Activated T-cell treated with anti-CD3 and anti-CD28 coated beads, Interleukin-2, amount 50 U/mL, for 48 hours (primary cell): Measurements from ENCODE around the gene MEOX1.

ENCODE experiments used
- DNase-seq, 2 experiments: peaks; one replicate each; pipeline ENCODE4 v3.0.0-alpha.2; 2020

Gene MEOX1

DNA sequence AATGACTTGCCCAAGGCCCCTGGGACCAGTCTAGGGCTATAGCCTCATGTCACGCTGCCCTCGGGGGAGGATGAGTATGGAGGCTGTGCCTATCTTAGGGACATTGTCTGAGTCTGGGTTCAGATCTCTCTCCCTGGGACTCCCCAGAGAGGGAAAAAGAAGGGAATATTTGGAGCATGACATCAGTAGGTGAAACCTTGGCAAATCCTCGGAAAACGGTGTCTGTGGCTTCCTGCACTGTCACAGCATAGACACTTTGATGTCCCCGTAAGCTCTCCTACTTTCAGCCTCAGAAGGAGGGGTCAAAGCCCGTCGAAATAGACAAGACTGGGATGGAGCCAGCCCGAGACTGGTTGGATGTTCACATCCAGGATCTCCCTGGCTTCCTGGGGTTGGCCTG lies 11.3 kb downstream of the MEOX1 start:
- no peak for DNase-seq

DNA sequence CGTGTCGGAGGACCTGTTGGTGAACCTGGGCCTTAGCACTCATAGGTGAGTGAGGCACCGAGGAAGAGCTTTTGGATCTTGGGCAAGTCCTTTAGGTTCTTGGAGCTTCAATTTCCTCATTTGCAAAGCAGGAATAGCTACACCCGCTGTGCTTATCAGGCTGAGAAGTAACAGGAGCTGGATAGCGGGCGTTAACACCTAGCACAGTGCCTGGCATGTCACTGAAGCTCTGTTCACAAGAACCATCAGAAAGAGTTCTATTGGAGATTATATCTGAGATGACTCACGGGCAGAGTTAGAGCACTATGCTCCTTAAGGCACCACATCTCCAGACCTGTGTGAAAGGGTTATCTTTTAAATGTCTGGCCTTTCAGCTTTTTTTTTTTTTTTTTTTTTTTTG lies 12.8 kb downstream of the MEOX1 start:
- no peak for DNase-seq

DNA sequence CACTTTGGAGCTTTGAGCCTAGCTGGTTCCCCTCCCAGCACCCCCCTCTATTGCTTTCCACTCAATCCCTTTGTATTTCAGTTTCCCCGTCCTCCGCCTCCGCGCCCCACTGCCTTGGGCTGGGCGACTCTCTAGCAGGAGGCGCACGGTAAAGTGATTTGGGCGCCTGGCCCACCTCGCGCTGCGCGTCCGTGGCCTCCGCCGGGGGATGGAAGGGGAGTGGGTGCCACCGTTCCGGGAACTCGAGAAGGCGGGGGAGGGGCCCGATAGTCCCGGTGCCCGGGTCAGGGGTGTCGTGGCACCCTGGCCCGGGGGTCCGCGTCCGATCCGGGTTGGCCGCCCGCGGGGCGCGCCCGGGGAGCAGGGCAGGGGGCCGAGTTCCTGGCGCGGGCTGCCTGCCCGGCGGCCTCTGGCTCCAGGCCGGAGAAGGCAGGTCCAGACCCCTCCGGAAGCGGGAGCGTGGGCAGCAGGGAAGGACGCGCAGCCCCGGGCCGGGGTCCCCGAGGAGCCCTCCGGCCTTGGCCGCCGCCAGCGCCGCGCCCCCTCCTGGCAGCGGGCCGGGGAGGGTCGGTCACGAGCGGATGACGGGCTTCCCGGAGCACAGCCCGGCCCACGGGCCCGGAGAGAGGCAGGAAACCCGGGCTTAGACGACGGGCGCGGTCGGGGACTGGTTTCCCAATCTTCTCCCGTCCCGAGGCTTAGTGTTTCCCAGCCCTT lies 15.8 kb downstream of the MEOX1 start:
- peak in 1 of 2 experiments; percentile 35 for DNase-seq

DNA sequence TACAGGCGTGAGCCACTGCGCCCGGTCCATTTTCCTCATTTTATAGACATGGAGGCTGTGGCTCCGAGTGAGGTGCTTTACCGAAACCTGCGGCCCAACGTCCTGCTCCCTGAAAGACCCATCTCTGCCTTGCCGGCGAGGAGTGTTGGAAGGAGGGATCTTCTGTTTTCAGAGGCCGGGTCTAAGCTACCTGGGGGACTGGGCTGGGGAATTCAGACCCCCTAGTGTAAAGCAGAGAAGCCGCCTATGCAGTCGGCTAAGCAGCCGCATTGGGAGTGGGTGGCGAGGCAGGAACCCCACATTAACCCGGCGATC lies 16.3 kb downstream of the MEOX1 start:
- no peak for DNase-seq

DNA sequence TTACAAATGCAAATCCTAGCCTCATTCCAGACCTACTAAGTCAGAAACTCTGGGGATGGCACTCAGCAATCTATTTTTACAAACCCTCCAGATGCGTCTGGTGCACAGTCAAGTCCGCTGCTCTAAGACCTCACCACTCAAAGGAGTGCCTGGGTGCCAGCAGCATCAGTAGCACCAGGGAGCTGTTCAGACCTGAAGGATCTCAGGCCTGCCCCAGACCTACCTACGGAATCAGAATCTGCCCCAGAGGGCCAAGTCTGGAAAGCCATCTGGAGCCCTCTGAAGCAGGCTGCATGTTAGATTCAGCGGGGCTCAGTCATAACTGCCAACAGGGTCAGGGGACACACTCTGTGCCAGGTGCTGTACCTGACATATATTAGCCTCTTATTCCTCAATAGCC lies 17.6 kb downstream of the MEOX1 start:
- no peak for DNase-seq

DNA sequence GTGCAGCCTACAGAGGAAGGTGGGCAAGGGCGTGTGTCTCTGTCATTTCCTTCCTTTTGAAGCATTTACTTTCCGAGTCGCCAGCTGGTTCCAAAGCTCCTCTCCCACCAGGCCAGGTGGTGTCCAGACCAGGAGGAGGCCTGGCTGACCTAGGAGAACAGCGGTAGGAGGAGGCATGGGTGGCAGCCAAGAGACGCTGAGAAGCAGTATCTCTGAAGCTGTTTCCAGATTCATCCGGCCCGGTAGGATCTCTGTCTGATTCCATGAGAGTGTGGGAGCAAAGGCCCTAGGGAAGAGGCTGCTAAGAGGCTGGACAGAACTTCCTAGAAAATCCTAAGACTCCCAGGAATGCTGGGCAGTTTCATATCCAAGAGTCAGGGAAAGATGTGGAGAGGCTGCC lies 20.3 kb downstream of the MEOX1 start:
- DNase-seq, result no peak

DNA sequence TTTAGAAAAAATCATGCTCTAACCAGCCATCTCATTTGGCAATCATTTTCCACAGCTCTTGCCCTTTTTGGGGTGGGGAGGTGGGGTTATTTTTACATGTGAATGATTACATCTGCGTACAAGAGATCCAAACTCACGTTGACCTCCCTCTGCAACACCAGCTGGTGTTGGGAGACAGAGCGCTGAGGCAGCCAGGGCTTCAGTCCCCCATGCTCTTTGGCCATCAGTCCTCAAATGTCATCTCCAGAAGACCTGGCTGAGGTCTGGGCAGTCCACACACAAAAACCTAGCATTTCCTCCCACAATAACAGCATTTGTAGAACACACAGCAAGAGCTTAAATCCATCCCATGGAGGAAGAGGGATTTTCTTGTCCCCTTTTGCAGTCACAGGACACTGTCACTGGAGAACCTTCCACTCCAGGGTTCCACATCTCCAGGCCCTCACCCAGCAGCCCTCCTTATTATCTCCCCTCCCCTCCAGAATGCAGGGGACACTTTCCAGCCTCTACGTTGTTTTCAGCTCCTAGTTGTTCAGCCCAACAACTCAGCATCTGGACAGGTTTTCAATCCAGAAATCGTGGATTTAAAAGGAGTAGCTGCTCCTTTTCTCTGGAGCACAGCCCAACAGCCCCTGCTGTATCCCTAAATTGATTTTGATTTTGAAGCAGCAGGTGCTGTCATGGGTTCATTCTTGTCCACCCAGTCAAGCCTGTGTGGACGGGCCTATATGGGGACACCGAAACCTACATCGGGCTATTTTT lies 21.1 kb downstream of the MEOX1 start:
- DNase-seq, result no peak

DNA sequence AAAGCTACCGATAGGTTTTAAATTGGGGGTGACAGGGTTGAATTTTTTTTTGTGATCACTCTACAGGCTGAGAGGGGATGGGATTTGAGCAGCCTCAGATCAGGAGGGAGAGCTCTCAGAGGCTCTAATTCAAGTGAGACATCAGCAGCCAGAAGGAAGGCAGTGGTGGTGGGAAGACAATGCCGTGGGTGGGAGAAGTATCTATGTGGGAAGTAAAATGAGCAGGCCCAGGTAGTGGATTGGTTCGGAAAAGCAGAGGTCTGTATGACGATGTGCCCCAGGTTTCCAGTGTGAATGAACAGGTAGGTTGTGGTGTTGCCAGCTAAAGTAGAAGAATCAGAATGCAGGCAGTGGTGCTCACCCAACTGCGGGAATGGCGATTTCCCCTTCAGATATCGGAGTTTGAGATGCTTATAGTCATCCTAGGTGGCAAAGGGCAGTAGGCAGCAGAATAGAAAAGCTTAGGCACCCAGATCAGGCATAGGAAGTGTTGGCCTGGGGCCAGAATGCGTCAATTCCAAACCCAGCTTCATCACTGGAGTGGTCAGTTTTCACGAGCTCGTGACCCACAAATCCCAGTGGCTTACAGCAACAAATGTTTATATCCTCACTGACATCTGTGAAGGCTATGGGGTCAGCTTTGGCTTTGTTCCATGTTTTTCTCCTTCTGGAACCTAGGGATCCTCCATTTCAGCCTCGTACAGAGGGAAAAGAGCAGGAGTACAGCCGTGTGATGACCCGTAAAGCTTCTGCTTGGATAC lies 24.0 kb downstream of the MEOX1 start:
- DNase-seq, result no peak

DNA sequence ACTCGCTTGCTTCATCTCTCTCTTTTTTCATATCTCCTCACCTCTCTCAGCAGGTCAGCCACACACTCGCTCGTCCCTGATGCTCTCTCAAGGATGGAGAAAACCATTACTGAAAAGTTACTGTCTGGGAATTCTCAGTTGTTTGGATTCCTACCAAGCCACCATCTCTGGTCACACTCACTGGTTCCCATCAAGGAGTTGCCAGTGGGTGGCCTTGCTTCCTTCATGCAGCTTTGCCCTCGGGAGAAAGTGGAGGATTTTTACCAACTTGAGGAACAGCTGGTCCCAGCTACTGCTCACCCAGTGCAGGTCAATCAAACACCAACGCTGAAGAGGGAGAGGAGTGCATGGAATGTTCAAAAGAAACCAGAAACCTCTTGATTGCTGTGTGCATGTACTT lies 25.3 kb downstream of the MEOX1 start:
- DNase-seq, result no peak

DNA sequence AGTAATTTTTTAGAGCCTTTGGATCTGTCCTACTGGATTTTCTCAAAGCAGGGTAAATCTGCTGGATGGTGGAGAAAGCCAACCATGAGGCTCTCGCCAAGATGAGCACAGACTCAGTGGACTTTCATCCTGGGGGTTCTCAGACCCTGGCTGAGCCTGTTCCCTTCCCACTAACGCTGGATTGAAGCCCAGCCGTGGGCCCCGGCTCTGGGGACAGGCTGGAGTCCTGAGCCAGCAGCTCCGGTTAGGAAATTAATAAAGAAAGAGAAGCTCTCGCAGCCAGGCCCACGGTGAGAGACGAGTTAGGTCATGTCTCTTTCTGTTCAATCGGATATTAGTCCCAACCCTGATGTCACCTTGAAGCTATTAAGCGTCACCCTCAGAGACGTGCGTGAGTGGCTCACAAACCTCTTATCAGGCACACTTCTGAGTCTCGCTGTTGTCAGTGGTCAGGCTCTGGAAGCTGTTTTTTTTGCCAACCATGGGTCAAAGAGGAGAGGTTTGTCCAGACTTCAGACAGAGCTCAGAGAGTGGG lies 27.1 kb downstream of the MEOX1 start:
- DNase-seq, result no peak

DNA sequence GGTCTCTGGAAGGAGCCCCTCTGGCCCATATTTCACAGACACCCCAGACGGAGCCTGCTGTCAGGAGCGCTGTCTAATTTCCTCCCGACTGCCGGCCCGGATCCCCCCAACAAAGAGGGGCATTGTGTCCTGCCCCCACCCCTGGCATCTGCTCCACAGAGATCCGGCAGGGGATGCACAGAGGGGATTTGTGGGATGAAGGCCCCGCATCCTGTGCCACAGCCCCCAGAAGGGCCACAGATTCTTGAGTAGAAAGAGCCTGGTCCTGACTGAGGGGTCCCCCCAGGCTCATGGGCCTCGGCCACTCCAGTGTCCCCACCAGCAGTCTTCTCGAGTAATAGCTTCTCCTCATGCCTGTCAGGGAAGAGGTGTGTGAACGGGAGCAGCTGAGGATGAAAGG lies 29.5 kb downstream of the MEOX1 start:
- no peak for DNase-seq

DNA sequence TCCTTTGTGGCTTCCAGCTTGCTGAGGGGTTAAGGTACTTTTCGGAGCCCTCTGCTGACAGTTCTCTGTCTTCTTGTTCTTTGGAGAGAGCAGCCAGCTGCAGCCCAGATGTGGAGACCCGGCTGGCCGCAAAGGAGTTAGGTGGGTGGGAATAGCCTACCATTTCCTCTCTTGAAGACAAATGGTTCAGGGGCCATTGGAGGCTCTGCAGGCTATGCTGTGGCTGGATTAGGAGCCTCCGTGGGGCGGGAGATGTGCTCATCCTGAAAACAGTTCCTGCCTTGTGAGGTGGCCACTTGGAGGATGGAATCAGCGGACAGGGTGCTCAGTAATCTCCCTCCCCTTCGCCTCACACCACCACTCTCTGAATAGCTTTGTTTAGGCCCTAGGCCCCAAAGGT lies 30.3 kb downstream of the MEOX1 start:
- no peak for DNase-seq

DNA sequence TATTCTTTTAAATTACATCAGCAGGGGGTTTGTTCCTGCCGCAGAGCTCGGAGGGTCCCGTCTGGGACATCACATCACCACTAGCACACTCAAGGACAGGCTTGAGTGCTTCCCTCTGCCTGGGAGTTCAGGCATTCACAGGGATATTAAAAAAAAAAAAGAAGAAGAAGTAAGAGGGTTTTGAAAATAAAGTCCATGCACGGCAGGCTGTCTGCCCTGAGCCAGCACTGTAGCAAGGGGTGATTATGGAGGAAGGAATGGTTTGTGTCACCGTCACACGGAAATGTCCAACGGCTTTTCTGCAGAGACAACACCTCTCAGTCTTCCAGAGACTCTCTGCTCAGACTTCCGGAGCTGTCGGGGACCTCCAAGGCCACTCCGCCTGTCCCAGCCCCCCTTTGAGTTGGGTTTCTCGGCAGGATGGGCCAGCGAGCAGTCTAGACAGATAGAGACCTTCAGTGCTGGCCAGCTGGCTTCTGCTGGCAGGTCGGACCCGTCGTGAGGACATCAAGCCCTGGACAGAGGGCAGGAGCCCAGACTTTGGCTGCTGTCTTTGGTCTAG lies 33.6 kb downstream of the MEOX1 start:
- no peak for DNase-seq

DNA sequence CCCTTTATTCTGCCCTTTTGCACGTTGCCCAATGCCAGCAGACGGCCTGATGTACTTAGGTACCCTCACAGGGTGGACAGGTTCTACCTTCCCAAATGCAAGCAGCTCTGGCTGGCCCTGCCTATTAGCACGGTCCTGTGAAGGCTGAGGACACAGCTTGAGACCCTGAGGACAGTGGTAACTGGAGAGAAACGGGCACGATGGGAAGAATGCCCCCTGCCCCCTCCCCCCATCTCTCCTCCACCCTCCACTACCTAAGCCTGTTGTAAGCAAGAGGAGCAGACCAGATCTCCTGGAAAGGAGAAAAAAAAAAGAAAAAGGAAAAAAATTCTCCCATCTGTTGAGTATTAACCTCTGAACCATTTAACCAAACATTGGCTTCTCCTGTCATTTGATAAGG lies 34.1 kb downstream of the MEOX1 start:
- no peak for DNase-seq

DNA sequence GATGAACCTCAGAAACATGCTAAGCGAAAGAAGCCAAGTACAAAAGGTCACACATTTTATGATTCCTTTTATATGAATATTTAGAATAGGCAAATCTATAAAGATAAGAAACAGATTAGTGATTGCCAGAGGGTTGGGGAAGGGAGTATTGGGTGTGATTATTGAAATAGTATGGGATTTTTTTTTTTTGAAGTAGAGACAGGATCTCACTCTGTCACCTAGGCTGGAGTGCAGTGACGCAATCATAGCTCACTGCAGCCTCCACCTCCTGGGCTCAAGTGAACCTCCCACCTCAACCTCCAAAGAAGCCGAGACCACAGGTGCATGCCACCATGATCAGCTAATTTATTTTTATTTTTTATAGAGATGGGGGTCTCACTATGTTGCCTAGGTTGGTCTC lies 35.7 kb downstream of the MEOX1 start:
- DNase-seq, result no peak

DNA sequence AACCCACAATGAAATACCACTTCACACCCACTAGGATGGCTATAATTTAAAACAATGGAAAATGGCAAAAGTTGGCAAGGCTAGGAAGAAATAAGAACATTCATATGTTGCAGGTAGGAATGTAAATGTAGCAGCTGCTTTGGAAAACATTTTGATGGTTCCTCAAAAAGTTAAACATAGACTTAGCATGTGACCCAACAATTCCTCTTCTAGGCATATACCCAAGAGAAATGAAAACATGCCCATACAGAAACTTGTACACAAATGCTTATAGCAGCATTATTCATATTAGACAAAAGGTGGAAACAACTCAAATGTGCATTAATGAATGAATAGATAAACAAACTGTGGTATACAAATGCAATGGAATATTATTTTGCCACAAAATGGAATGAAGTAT lies 36.1 kb downstream of the MEOX1 start:
- DNase-seq, result no peak

DNA sequence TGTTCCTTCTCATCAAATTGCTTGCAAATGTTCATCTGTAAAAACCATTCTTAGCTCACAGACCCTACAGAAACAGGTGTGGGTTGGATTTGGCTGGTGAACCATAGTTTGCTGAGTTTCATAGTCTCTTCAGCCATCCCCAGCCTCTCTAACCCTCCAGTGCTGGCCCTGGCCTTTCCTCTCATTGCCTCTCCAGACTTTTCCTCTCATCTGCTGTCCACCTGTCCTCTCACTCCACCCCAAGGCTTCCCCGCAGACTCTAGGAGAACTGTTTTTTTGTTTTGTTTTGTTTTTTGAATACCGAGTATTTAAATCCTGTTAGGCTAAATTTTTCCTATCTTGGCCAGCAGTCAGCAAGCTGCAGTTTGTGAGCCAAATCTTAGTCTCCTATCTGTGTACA lies 41.1 kb downstream of the MEOX1 start:
- no peak for DNase-seq

DNA sequence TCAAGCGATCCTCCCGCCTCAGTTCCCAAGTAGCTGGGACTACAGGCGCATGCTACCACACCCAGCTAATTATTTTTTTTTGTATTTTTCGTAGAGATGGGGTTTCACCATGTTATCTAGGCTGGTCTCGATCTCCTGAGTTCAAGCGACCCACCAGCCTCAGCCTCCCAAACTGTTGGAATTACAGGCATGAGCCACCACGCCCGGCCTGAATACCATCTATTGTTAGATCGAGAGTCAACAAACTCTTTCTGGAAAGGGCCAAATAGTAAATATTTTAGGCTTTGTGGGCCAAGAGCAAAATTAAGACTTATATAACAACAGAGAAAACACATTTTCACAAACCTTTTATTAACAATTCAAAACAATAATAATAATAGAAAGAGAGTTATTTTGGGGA lies 41.6 kb downstream of the MEOX1 start:
- DNase-seq, result no peak

DNA sequence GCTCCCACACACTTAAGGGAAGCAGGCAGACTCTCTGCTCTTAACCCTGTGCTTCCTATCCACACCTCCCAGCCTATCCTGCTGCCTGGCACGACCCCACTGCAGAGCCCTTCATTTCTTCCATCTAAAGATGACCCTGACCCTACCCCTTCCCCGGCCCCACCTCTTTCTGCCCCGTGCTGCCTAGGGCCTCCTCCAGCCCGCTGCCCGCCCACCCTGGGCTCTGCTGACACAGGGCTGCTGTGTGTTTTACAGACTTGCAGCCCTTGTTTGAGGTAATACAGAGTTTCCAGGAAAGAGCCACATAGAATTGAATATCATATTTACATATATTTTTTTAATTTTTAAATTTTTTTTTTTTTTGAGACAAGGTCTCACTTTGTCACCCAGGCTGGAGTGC lies 42.0 kb downstream of the MEOX1 start:
- no peak for DNase-seq

DNA sequence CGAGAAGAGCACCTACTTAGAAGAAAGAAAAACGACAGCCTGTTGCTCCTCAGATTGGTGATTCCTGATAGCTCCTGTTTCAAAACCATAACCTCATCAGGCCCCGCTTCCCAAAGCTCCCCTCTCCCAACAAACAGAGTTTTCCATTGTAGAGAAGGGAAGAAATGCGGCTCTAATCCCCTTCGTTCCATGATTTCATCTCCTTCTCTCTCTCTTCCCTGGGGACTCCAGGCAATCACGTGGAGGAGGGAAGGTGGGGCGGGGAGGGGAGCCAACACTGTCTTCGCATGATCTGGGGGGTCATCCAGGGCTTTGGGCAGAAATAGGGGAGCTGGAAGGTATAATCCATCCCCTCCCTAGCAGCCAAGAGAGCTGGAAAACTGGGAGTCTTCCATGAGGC lies 43.4 kb downstream of the MEOX1 start:
- no peak for DNase-seq

DNA sequence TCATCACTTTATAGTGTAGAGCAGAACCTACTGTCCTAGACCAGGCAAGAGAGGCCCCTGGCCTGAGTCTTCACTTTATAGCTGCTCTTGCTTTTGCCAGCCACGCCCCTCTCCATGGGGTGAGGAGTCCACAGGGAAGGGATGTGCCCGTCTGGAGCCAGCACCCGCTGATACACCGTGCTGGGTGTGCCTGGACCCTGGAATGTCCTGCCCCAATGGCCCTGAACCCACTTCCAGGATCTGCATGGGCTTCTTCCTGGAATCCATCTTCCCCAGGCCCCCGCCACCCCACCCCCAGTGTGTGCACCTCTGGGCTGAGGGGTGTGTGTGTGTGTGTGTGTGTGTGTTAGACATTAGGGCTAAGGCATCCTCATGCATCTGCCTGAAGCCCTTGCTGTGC lies 44.9 kb downstream of the MEOX1 start:
- no peak for DNase-seq

DNA sequence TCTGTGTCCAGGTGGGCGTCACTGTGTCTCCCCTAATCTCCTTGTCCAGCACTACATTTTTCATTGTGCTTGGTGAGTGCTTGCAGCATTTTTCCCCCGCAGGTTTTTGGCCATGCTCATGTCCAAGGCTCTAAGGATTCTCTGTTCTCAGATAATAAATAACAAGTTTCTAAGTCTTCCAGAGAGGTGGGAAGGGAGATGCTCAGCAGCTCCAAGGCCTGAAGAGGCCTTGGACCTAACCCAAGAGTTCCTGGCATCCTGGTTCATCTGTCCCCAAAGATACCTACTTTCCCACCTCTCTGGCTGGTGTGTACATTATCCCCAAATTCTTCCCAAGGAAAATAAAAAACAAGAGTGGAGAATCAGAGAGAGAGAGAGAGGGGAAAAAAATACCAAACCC lies 45.3 kb downstream of the MEOX1 start:
- no peak for DNase-seq

DNA sequence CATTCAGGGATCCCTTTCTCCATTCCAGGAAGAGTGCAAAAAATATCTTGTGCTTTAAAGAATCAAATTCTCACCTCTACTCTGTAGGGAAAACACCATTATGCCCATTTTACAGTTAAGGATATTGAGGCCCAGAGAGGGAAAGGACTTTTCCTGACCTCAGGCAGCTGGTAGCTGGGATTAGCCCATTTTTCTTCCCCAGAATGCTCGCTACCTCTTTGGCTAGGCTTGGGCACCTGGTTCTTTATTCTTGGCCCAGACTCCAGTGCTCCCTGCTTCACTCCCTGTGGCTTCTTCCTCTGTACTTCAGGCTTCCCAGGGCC lies 45.7 kb downstream of the MEOX1 start:
- no peak for DNase-seq
